ENCODE results near the gene OXNAD1.
A peak's percentile ranks its signal among the peaks of the same experiment; 100 is the strongest.

The OXNAD1 gene

GRCh38 chr3:16326724-16327349, 61.8 kb downstream of the OXNAD1 start:
- DNase-seq, result no peak

GRCh38 chr3:16328124-16328523, 63.1 kb downstream of the OXNAD1 start:
- no peak for DNase-seq

GRCh38 chr3:16329036-16329825, 64.2 kb downstream of the OXNAD1 start:
- DNase-seq, result peak in 1 of 56 donors; percentile 20

- DNase-seq, result no peak
Observed at GRCh38 chr3:16329826-16330129, 64.8 kb downstream of the OXNAD1 start.

- no peak for DNase-seq
Observed at GRCh38 chr3:16330351-16330750, 65.3 kb downstream of the OXNAD1 start.

GRCh38 chr3:16331319-16331883, 66.4 kb downstream of the OXNAD1 start:
- DNase-seq, result no peak

- no peak for DNase-seq
Observed at GRCh38 chr3:16332904-16333426, 68.0 kb downstream of the OXNAD1 start.

- no peak for DNase-seq
Observed at GRCh38 chr3:16334909-16335308, 69.9 kb downstream of the OXNAD1 start.

GRCh38 chr3:16335333-16335732, 70.3 kb downstream of the OXNAD1 start:
- DNase-seq, result no peak

- DNase-seq, result no peak
Observed at GRCh38 chr3:16335772-16336645, 71.0 kb downstream of the OXNAD1 start.

- DNase-seq, result no peak
Observed at GRCh38 chr3:16336825-16337224, 71.8 kb downstream of the OXNAD1 start.

GRCh38 chr3:16337856-16338540, 73.0 kb downstream of the OXNAD1 start:
- DNase-seq, result no peak

GRCh38 chr3:16338999-16339398, 74.0 kb downstream of the OXNAD1 start:
- peak in 2 of 56 donors; percentile 26 to 36 for DNase-seq

GRCh38 chr3:16343101-16343500, 78.1 kb downstream of the OXNAD1 start:
- no peak for DNase-seq

- no peak for DNase-seq
Observed at GRCh38 chr3:16346413-16347081, 81.5 kb downstream of the OXNAD1 start.

- no peak for DNase-seq
Observed at GRCh38 chr3:16347548-16347947, 82.5 kb downstream of the OXNAD1 start.

GRCh38 chr3:16349986-16350596, 85.1 kb downstream of the OXNAD1 start:
- no peak for DNase-seq

GRCh38 chr3:16350597-16351318, 85.7 kb downstream of the OXNAD1 start:
- no peak for DNase-seq

- no peak for DNase-seq
Observed at GRCh38 chr3:16352428-16352827, 87.4 kb downstream of the OXNAD1 start.

Measured in amygdala (tissue), 56 donors.